ENCODE results near the gene TMEM255B.
"Not testable (repeated sequence)": the region's sequence is repeated elsewhere in the genome, so short reads cannot be mapped to it uniquely, and the experiment has no call there.

Gene TMEM255B

GRCh38 chr13:113820813-113821651 lies 62.0 kb downstream of the TMEM255B start:
- DNase-seq, result no peak

- no peak for DNase-seq
Observed at GRCh38 chr13:113821847-113822246, 62.8 kb downstream of the TMEM255B start.

- DNase-seq, result no peak
Observed at GRCh38 chr13:113822266-113822665, 63.2 kb downstream of the TMEM255B start.

- DNase-seq, result no peak
Observed at GRCh38 chr13:113822956-113823744, 64.1 kb downstream of the TMEM255B start.

GRCh38 chr13:113823771-113824170 lies 64.7 kb downstream of the TMEM255B start:
- no peak for DNase-seq

- no peak for DNase-seq
Observed at GRCh38 chr13:113825841-113826240, 66.8 kb downstream of the TMEM255B start.

- DNase-seq, result not testable (repeated sequence)
Observed at GRCh38 chr13:113826446-113826845, 67.4 kb downstream of the TMEM255B start.

- no peak for DNase-seq
Observed at GRCh38 chr13:113827021-113827420, 68.0 kb downstream of the TMEM255B start.

- no peak for DNase-seq
Observed at GRCh38 chr13:113828282-113828825, 69.3 kb downstream of the TMEM255B start.

- not testable (repeated sequence) for DNase-seq
Observed at GRCh38 chr13:113830426-113830950, 71.5 kb downstream of the TMEM255B start.

- no peak for DNase-seq
Observed at GRCh38 chr13:113831061-113831460, 72.0 kb downstream of the TMEM255B start.

GRCh38 chr13:113832205-113832604 lies 73.2 kb downstream of the TMEM255B start:
- no peak for DNase-seq

- no peak for DNase-seq
Observed at GRCh38 chr13:113832631-113833030, 73.6 kb downstream of the TMEM255B start.

GRCh38 chr13:113833111-113833830 lies 74.2 kb downstream of the TMEM255B start:
- no peak for DNase-seq

GRCh38 chr13:113834006-113834405 lies 75.0 kb downstream of the TMEM255B start:
- not testable (repeated sequence) for DNase-seq

GRCh38 chr13:113834496-113835200 lies 75.6 kb downstream of the TMEM255B start:
- no peak for DNase-seq

- no peak for DNase-seq
Observed at GRCh38 chr13:113835461-113836270, 76.6 kb downstream of the TMEM255B start.

GRCh38 chr13:113836768-113837559 lies 77.9 kb downstream of the TMEM255B start:
- no peak for DNase-seq

- DNase-seq, result no peak
Observed at GRCh38 chr13:113837560-113838355, 78.7 kb downstream of the TMEM255B start.
